CD4-positive, alpha-beta T cell treated with Interleukin-6 at 100 ng/mL for 8 hours (primary cell): ENCODE measurements around the gene MEGF11.

Experiments used
- DNase-seq: peaks from one replicate; pipeline ENCODE4 v3.0.0-alpha.2; 2020; ENCODE audit warnings: mixed read lengths, low spot score

Gene MEGF11

GRCh38 chr15:66030650-66031049 is 222.9 kb downstream of the MEGF11 start:
- DNase-seq, result no peak

DNA sequence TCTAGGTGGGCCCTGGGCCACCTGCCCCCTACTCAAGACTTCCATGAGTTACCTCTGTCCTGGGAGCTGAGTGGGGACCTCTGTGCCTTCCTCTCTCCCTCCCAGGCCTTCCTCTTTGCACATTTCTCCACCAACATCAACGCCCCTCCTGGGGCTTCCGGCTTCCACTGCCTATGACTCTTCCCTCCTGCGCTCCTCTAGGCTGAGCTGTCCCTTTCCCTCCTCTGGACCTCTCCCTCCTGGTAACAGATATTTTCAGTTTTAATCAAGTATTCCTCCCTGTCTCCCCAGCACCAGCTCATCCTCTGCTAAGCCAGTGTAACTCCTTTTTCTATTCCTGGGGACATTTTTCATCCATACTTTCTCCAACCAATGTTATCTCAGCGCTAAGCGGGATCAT is 223.9 kb downstream of the MEGF11 start:
- DNase-seq, result no peak

DNA sequence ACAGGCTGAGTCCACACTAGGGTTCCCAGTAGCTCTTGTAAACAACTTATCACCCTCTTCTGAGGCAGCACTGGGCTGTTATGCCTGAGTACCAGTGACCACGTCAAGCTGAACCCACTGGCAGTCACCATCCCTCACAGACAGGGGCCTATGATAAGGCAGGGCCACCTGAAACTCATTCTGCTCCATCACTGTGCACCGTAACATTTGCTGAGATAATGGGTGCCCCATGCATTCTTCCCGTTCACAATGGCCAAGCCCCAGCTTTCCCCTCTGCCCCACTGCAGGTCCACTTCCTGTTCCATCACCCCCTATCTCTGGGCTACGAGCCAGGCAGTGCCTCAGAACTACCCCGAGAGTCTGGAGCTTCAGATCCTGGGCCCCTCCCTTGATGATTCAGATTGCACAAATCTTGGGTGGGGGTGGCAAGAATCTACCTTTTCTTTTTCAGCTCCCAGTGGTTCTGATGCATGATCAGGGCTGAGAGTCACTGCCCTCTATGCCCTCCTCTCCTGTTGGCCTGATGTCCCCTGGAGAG is 226.2 kb downstream of the MEGF11 start:
- DNase-seq, result no peak

- no peak for DNase-seq
Measured at GRCh38 chr15:66025972-66026371, 227.6 kb downstream of the MEGF11 start.

GRCh38 chr15:66025015-66025452 is 228.5 kb downstream of the MEGF11 start:
- no peak for DNase-seq

DNA sequence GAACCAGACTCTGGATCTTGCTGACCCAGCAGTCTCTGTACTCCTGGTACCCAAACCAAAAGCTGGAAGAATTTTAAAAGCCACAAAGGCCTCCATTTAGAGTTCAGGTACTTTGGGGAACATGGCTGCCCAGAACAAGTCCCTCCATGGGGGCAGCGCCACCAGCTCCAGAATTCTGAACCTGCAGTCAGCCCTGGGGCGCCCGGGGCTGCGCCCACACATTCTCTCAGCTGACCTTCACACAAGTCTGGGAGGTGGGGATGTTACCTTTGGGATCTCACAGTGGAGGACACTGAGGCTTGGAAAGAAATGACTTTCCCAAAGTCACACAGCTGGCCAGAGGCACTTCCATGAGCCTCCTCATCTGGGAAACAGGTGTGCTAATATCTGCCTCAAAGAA is 229.4 kb downstream of the MEGF11 start:
- DNase-seq, result no peak

- DNase-seq, result no peak
Measured at GRCh38 chr15:66023311-66023972, 230.1 kb downstream of the MEGF11 start.

DNA sequence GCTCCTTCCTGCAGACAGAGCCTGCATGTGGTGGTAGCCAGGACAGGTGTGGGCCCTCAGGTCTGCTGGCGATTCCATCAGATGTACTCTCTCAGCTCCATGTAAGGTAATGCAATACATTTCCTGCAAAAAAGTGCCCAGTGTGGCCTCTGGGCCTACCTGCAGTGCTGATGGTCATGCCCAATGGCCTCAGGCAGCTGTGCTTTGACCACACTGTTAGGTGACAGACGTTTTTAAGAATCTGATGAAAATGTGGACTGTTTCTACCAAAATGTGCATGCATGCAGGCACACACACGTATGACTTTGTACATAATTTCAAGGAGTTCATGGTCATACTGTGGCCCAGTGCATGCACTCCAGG is 231.4 kb downstream of the MEGF11 start:
- no peak for DNase-seq

GRCh38 chr15:66021496-66022162 is 231.9 kb downstream of the MEGF11 start:
- DNase-seq, result no peak

DNA sequence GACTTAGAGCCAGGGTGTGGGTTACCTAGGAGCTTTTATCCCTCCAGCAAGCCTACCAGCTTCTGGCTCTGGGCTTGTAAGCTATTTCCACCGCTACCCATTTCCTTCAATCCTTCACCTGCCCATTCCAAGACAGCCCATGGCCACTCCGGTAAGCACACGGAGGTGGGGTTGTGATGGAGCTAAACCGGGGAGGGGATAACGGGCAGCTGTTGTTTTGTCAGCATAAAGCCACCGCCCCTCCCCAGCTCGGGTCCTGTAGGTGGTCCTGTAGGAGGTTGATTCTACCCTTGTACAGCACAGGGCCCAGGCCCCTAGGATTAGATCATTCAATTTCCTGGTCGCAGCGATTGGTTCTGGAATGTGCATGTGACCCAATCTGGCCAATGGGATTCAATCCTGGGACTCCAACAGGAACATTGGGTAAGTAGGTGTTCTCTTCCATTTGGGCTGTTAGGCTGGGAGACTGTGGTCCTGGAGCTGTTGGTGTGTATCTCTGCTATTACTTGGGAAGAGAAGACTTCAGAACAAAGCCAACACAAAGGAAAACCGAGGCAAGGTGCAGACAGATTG is 233.6 kb downstream of the MEGF11 start:
- no peak for DNase-seq

DNA sequence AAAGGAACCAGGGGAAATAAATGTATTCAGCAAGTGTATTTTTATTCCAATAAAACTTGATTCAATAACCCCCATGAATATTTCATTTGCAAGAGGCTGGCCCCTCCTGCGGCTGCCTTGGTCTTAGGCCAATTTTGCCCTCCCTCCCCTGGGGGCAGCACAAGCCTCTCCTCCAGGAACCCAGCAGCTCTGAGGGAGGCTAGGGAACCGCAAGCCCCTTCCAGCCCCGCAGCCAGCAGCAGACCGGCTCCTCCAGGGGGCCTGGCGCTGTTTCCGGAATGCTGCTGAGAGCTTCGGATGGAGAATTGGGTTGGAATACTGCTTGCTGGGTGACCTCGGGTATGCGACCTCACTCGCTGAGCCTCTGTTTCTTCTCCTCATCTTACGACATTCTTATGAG is 234.2 kb downstream of the MEGF11 start:
- no peak for DNase-seq

GRCh38 chr15:66018488-66018797 is 235.1 kb downstream of the MEGF11 start:
- DNase-seq, result no peak

GRCh38 chr15:66017792-66018487 is 235.6 kb downstream of the MEGF11 start:
- no peak for DNase-seq

DNA sequence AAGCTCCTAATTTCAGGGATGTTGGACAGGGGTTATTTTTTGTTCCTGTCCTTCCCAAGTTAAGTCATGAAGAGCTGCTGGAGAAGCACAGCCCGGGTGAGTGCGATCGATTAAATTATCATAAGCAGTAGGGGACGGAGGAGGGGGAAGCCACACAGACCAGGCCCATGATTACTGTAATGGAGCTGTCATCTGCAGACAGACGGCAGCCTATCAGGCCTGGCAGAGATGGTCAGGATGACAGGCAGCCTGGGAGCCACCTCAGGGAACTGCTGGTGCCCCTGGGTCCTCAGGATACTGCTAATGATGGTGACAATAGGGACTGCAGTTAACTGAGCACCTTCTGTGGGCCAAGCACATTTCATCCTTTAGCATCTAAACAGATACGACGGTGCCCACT is 236.6 kb downstream of the MEGF11 start:
- no peak for DNase-seq

- no peak for DNase-seq
Measured at GRCh38 chr15:66016199-66016598, 237.4 kb downstream of the MEGF11 start.

DNA sequence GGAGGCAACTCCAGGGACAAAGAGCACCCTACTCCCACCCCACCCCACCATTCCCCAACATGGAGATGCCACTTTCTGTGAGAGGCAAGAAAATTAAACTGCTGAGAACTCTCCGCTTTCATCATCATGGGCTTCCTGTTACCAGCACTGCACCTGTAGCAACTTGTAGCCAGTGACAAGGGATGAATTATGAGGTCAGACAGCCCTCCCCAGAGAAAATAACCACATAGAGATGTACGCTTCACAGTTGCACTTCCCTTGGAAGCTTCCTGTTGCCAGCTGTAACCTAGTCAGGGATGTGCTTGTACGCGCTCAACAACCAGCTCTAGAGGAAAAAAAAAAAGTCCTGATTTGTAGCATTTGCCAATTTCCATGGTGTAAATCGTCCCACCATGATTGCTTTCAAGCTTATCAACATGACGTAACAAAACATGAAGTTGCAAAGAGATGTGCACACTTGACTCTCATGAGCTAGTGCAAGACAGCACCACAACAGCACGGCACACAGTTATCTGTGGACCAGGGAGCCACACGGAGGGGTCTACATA is 238.8 kb downstream of the MEGF11 start:
- no peak for DNase-seq

- no peak for DNase-seq
Measured at GRCh38 chr15:66014022-66014421, 239.5 kb downstream of the MEGF11 start.

- DNase-seq, result no peak
Measured at GRCh38 chr15:66008940-66009562, 244.5 kb downstream of the MEGF11 start.

- no peak for DNase-seq
Measured at GRCh38 chr15:66007663-66008262, 245.8 kb downstream of the MEGF11 start.

DNA sequence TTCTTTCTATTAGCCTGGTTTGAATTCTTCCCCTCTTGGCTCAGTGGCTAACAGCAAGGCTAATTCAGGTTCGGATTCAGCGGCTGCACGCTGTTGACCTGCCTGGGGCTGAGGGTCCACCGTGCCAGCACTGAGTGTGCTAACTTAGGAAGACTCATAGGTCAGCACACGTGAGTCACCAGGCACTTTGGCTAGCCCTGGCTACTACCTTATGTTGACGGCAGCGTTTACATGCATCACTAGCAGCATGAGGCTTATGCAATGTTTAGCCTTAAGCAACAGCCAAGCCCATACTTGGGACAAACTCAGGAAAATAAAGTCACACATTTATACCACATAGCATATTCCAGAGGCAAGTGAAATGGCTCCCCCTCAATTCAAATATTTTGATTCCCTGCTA is 246.6 kb downstream of the MEGF11 start:
- no peak for DNase-seq

GRCh38 chr15:66004618-66005262 is 248.8 kb downstream of the MEGF11 start:
- DNase-seq, result no peak
